Measurements from ENCODE around the gene PRPH2. TPM values are rescaled to one million over a fixed set of nuclear protein-coding genes. Genes with fewer than 3 reads are reported as not detected.
A peak's percentile ranks its signal among the peaks of the same experiment; 100 is the strongest.

The PRPH2 gene
- total and polyA plus RNA-seq, 2 donors (not counting 3 experiments of a cell fraction or from before 2014, with no cell fraction given): 0.40 to 0.46 TPM

DNA sequence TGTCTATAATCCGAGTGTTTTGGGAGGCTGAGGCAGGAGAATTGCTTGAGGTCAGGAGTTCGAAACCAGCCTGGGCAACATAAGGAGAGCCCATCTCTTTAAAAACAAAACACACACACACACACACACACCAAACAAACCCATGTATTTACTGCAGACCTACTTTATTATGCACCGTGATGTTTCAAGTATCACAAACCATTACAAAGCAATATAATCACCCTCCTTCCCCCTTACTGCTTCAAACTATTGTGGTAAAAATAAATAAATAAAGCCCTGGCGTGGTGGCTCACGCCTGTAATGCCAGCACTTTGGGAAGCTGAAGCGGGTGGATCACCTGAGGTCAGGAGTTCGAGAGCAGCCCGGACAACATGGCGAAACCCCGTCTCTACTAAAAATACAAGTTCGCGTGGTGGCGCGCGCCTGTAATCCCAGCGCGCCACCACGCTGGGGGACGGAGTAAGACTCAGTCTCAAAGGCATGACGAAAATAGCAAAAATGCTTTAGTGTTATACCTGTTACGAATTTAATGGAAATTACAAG, 22.0 kb upstream of the PRPH2 start:
- H3K4me1 ChIP-seq (ENCODE audit: control insufficient read depth, extremely low read depth, insufficient read depth, low read length): peaks cover 25% of the 10 kb centered on the region
- no peaks in the 10 kb centered on the region for H3K9me3 ChIP-seq (replicated peaks; ENCODE audit: control insufficient read depth, insufficient read depth, low read length)
- H3K9me1 ChIP-seq (replicated peaks; ENCODE audit: control insufficient read depth, extremely low read depth, insufficient read depth, low read length): no peaks in the 10 kb centered on the region
- H4K20me1 ChIP-seq (replicated peaks; ENCODE audit: control insufficient read depth, extremely low read depth, insufficient read depth, low read length): no peaks in the 10 kb centered on the region
- peak overlapping the region; percentile 63 for H3K4me2 ChIP-seq (ENCODE audit: insufficient read depth, low read length)
- no peak overlapping the region for H3K9ac ChIP-seq (replicated peaks; ENCODE audit: extremely low read depth, insufficient read depth, low read length)
- no TSS peak for BruUV-seq (replicated peaks)
- dilution Hi-C loops (cut with MboI; ENCODE audit: extremely low pct_ligation_motif_present, low sequenced_read_pairs) (no loop called here), intact Hi-C loops (cut with micrococcal nuclease) (no loop called here)
- H2AFZ ChIP-seq (ENCODE audit: low read depth, low read length): no peak overlapping the region
- no peaks in the 10 kb centered on the region for H3K36me3 ChIP-seq (ENCODE audit: control insufficient read depth in 2 of 2, extremely low read depth in 1 of 2, insufficient read depth in 2 of 2, low read length in 2 of 2)
- peak overlapping the region; percentile 65 to 90 (median 76) for H3K4me3 ChIP-seq (replicated peaks in 1 of 3; ENCODE audit: insufficient read depth in 1 of 3, low read depth in 1 of 3, low read length in 3 of 3)
- FAIRE-seq: peak; percentile 33
- ChIA-PET CTCF (interaction anchor here (1.3 to 4.0 kb wide), 3 partner anchors 17 to 38 kb away, joined by 5 to 27 read pairs (median 13); no protein-coding TSS in a partner anchor), POLR2A (no interaction called here)
- DNase-seq (ENCODE audit: low read depth, low spot score): no peak
- H3K27me3 ChIP-seq (ENCODE audit: control insufficient read depth in 2 of 2, insufficient read depth in 2 of 2, low read length in 2 of 2): no peaks in the 10 kb centered on the region
- no peak overlapping the region for H3K27ac ChIP-seq (ENCODE audit: insufficient read depth, low read depth, low read length)
- no peak for TF ChIP-seq MAX (IDR thresholded peaks at IDR 0.05; ENCODE audit: insufficient read depth, insufficient read length)
- peaks cover 19% of the 10 kb centered on the region for H3K79me2 ChIP-seq (ENCODE audit: control insufficient read depth, insufficient read depth, low read length)

- H3K27ac ChIP-seq (ENCODE audit: insufficient read depth, low read depth, low read length): peak overlapping the region; percentile 48
- FAIRE-seq: peak; percentile 77
- H3K27me3 ChIP-seq (ENCODE audit: control insufficient read depth in 2 of 2, insufficient read depth in 2 of 2, low read length in 2 of 2): no peaks in the 10 kb centered on the region
- dilution Hi-C loops (cut with MboI; ENCODE audit: extremely low pct_ligation_motif_present, low sequenced_read_pairs) (no loop called here), intact Hi-C loops (cut with micrococcal nuclease) (no loop called here)
- peaks cover 18% of the 10 kb centered on the region for H3K4me1 ChIP-seq (ENCODE audit: control insufficient read depth, extremely low read depth, insufficient read depth, low read length)
- H4K20me1 ChIP-seq (replicated peaks; ENCODE audit: control insufficient read depth, extremely low read depth, insufficient read depth, low read length): no peaks in the 10 kb centered on the region
- H2AFZ ChIP-seq (ENCODE audit: low read depth, low read length): peak overlapping the region; percentile 26
- no peak overlapping the region for H3K4me3 ChIP-seq (replicated peaks in 1 of 3; ENCODE audit: insufficient read depth in 1 of 3, low read depth in 1 of 3, low read length in 3 of 3)
- ChIA-PET POLR2A (interaction anchor here (0.8 to 1.1 kb wide), 2 partner anchors 39 to 41 kb away, joined by 3 to 8 read pairs; partner anchors contain the start of gene BICRAL), CTCF (interaction anchor here (0.8 to 2.5 kb wide), 3 partner anchors 13 to 81 kb away, joined by 4 to 13 read pairs (median 5); no protein-coding TSS in a partner anchor)
- H3K79me2 ChIP-seq (ENCODE audit: control insufficient read depth, insufficient read depth, low read length): peaks cover 19% of the 10 kb centered on the region
- H3K4me2 ChIP-seq (ENCODE audit: insufficient read depth, low read length): no peak overlapping the region
- no TSS peak for BruUV-seq (replicated peaks)
- no peaks in the 10 kb centered on the region for H3K9me1 ChIP-seq (replicated peaks; ENCODE audit: control insufficient read depth, extremely low read depth, insufficient read depth, low read length)
- peak; percentile 75 for DNase-seq (ENCODE audit: low read depth, low spot score)
- H3K9me3 ChIP-seq (replicated peaks; ENCODE audit: control insufficient read depth, insufficient read depth, low read length): no peaks in the 10 kb centered on the region
- H3K36me3 ChIP-seq (ENCODE audit: control insufficient read depth in 2 of 2, extremely low read depth in 1 of 2, insufficient read depth in 2 of 2, low read length in 2 of 2): no peaks in the 10 kb centered on the region
- H3K9ac ChIP-seq (replicated peaks; ENCODE audit: extremely low read depth, insufficient read depth, low read length): no peak overlapping the region
- no peak for TF ChIP-seq CTCF (IDR thresholded peaks at IDR 0.05; ENCODE audit: extremely low read depth in 1 of 2, insufficient read depth in 1 of 2, low read depth in 1 of 2, low read length in 2 of 2)
- TF ChIP-seq MAX (IDR thresholded peaks at IDR 0.05; ENCODE audit: insufficient read depth, insufficient read length): no peak
- TF ChIP-seq MYC (IDR thresholded peaks at IDR 0.05; ENCODE audit: low read depth, low read length): no peak
- TF ChIP-seq POLR2AphosphoS5 (IDR thresholded peaks at IDR 0.05; ENCODE audit: insufficient read depth, low read depth, low read length): no peak
- no peak for TF ChIP-seq EZH2 (IDR thresholded peaks at IDR 0.05; ENCODE audit: borderline replicate concordance, low read depth, low read length, severe bottlenecking)
- TF ChIP-seq FOS (IDR thresholded peaks at IDR 0.05; ENCODE audit: borderline replicate concordance, insufficient read depth, low read length): no peak
- no peak for TF ChIP-seq GATA2 (IDR thresholded peaks at IDR 0.05; ENCODE audit: insufficient read depth, insufficient read length, low read depth, low read length)
- TF ChIP-seq POLR2A (IDR thresholded peaks at IDR 0.05; ENCODE audit: low read depth, low read length): no peak
Observed at GRCh38 chr6:42742116-42742894, 19.9 kb upstream of the PRPH2 start.

Data from endothelial cell of umbilical vein (primary cell).